ENCODE measurements around the gene MAGEH1. TPM values are rescaled to one million over a fixed set of nuclear protein-coding genes. Genes with fewer than 3 reads are reported as not detected.
"Not testable (repeated sequence)": the region's sequence is repeated elsewhere in the genome, so short reads cannot be mapped to it uniquely, and the experiment has no call there.

Gene MAGEH1
- polyA plus RNA-seq (2011; rRNA removed), result 31.5 and 41.9 TPM in 2 replicates
- polyA minus RNA-seq (2011; rRNA and poly(A)+ RNA removed), result 12.9 and 14.7 TPM in 2 replicates

GRCh38 chrX:55451990-55452832 is at the start of gene MAGEH1:
MAGEH1 (plus strand) TSS chrX:55452127; CDS start chrX:55452375, 248 bp downstream.
- no peaks in the 10 kb centered on the region for H3K27me3 ChIP-seq (ENCODE audit: control insufficient read depth, insufficient read depth, low read length)
- no peak for TF ChIP-seq CTCF (IDR thresholded peaks at IDR 0.05; ENCODE audit: low read depth, low read length)
- POLR2A ChIA-PET, result interaction anchor here (0.7 to 1.5 kb wide), 2 partner anchors 37 to 265 kb away, joined by 3 to 13 read pairs; partner anchors contain the start of genes RRAGB and USP51
- H3K4me3 ChIP-seq (ENCODE audit: low read depth, low read length), result peak within 1 kb of the TSS; percentile 70
- DNase-seq (ENCODE audit: low read depth, low spot score), result peak; percentile 53
- CTCF ChIA-PET, result interaction anchor here (1.1 kb wide), 1 partner anchor 265 kb away, joined by 3 read pairs; the partner anchor contains the start of gene RRAGB
- H3K27ac ChIP-seq (ENCODE audit: low read depth, low read length), result peak within 1 kb of the TSS; percentile 89
- H3K9me3 ChIP-seq (ENCODE audit: control insufficient read depth, insufficient read depth, low read length), result no peaks in the 10 kb centered on the region

GRCh38 chrX:55427079-55427478 is 24.8 kb upstream of the MAGEH1 start:
- CTCF ChIA-PET; H3K27ac ChIP-seq (ENCODE audit: low read depth, low read length); H3K27me3 ChIP-seq (ENCODE audit: control insufficient read depth, insufficient read depth, low read length); POLR2A ChIA-PET; H3K9me3 ChIP-seq (ENCODE audit: control insufficient read depth, insufficient read depth, low read length); DNase-seq (ENCODE audit: low read depth, low spot score); H3K4me3 ChIP-seq (ENCODE audit: low read depth, low read length): not testable (repeated sequence)

GRCh38 chrX:55443468-55443867 is 8.5 kb upstream of the MAGEH1 start:
- DNase-seq (ENCODE audit: low read depth, low spot score); H3K9me3 ChIP-seq (ENCODE audit: control insufficient read depth, insufficient read depth, low read length); H3K27ac ChIP-seq (ENCODE audit: low read depth, low read length); H3K27me3 ChIP-seq (ENCODE audit: control insufficient read depth, insufficient read depth, low read length); H3K4me3 ChIP-seq (ENCODE audit: low read depth, low read length); CTCF ChIA-PET; POLR2A ChIA-PET: not testable (repeated sequence)

- Histone ChIP-seq H3K27ac (ENCODE audit: low read depth, low read length) (no peak overlapping the region), H3K9me3 (ENCODE audit: control insufficient read depth, insufficient read depth, low read length) (no peaks in the 10 kb centered on the region), H3K4me3 (ENCODE audit: low read depth, low read length) (no peak overlapping the region), H3K27me3 (ENCODE audit: control insufficient read depth, insufficient read depth, low read length) (no peaks in the 10 kb centered on the region)
- ChIA-PET CTCF (no interaction called here), POLR2A (no interaction called here)
- DNase-seq (ENCODE audit: low read depth, low spot score), result no peak
- peak; percentile 15; the same call in 1 of the 2 replicates for TF ChIP-seq CTCF (IDR thresholded peaks at IDR 0.05; ENCODE audit: low read depth, low read length)
These were observed 1.7 kb upstream of the MAGEH1 start for GRCh38 chrX:55450259-55450658.

GRCh38 chrX:55451141-55451540 is 786 bp upstream of the MAGEH1 start:
- Histone ChIP-seq H3K27me3 (ENCODE audit: control insufficient read depth, insufficient read depth, low read length) (no peaks in the 10 kb centered on the region), H3K27ac (ENCODE audit: low read depth, low read length) (no peak overlapping the region), H3K4me3 (ENCODE audit: low read depth, low read length) (peak overlapping the region; percentile 70), H3K9me3 (ENCODE audit: control insufficient read depth, insufficient read depth, low read length) (no peaks in the 10 kb centered on the region)
- ChIA-PET CTCF (no interaction called here), POLR2A (no interaction called here)
- no peak for DNase-seq (ENCODE audit: low read depth, low spot score)
- no peak for TF ChIP-seq CTCF (IDR thresholded peaks at IDR 0.05; ENCODE audit: low read depth, low read length)

- DNase-seq (ENCODE audit: low read depth, low spot score), result no peak
- Histone ChIP-seq H3K4me3 (ENCODE audit: low read depth, low read length) (peak overlapping the region; percentile 70), H3K27ac (ENCODE audit: low read depth, low read length) (peak overlapping the region; percentile 89), H3K27me3 (ENCODE audit: control insufficient read depth, insufficient read depth, low read length) (no peaks in the 10 kb centered on the region), H3K9me3 (ENCODE audit: control insufficient read depth, insufficient read depth, low read length) (no peaks in the 10 kb centered on the region)
- ChIA-PET POLR2A (interaction anchor here (0.7 to 1.5 kb wide), 2 partner anchors 38 to 266 kb away, joined by 3 to 13 read pairs; partner anchors contain the start of genes RRAGB and USP51), CTCF (interaction anchor here (1.1 kb wide), 1 partner anchor 266 kb away, joined by 3 read pairs; the partner anchor contains the start of gene RRAGB)
- TF ChIP-seq CTCF (IDR thresholded peaks at IDR 0.05; ENCODE audit: low read depth, low read length), result no peak
These were observed 319 bp upstream of the MAGEH1 start for GRCh38 chrX:55451626-55451989.

Data from AG04450 (cell line).